ENCODE data around the gene GRXCR1. TPM values are rescaled to one million over a fixed set of nuclear protein-coding genes. Genes with fewer than 3 reads are reported as not detected.

Gene GRXCR1
- total RNA-seq, 1 experiment from 2014 or later = not detected

- TF ChIP-seq, protein P1, sequence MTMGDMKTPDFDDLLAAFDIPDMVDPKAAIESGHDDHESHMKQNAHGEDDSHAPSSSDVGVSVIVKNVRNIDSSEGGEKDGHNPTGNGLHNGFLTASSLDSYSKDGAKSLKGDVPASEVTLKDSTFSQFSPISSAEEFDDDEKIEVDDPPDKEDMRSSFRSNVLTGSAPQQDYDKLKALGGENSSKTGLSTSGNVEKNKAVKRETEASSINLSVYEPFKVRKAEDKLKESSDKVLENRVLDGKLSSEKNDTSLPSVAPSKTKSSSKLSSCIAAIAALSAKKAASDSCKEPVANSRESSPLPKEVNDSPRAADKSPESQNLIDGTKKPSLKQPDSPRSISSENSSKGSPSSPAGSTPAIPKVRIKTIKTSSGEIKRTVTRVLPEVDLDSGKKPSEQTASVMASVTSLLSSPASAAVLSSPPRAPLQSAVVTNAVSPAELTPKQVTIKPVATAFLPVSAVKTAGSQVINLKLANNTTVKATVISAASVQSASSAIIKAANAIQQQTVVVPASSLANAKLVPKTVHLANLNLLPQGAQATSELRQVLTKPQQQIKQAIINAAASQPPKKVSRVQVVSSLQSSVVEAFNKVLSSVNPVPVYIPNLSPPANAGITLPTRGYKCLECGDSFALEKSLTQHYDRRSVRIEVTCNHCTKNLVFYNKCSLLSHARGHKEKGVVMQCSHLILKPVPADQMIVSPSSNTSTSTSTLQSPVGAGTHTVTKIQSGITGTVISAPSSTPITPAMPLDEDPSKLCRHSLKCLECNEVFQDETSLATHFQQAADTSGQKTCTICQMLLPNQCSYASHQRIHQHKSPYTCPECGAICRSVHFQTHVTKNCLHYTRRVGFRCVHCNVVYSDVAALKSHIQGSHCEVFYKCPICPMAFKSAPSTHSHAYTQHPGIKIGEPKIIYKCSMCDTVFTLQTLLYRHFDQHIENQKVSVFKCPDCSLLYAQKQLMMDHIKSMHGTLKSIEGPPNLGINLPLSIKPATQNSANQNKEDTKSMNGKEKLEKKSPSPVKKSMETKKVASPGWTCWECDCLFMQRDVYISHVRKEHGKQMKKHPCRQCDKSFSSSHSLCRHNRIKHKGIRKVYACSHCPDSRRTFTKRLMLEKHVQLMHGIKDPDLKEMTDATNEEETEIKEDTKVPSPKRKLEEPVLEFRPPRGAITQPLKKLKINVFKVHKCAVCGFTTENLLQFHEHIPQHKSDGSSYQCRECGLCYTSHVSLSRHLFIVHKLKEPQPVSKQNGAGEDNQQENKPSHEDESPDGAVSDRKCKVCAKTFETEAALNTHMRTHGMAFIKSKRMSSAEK (CRISPR knock-in tag; IDR thresholded peaks at IDR 0.05; ENCODE audit: borderline replicate concordance) = no peak
- TF ChIP-seq CBFB (CRISPR knock-in tag; IDR thresholded peaks at IDR 0.05; ENCODE audit: low read depth) (no peak), NFATC4 (CRISPR knock-in tag; IDR thresholded peaks at IDR 0.05) (no peak)
These were observed 149.1 kb downstream of the GRXCR1 start (continued) for GRCh38 chr4:43041632-43042031.

- ATAC-seq (no peak), DNase-seq (ENCODE audit: low spot score) (no peak)
- no peaks in the 10 kb centered on the region for H3K36me3 Mint-ChIP-seq
- ChIA-PET POLR2A (no interaction called here), CTCF (no interaction called here)
- no peak for TF ChIP-seq PREB (CRISPR knock-in tag; IDR thresholded peaks at IDR 0.05; ENCODE audit: borderline replicate concordance)
- no peak for TF ChIP-seq ARID4B (CRISPR knock-in tag; IDR thresholded peaks at IDR 0.05; ENCODE audit: borderline replicate concordance)
- TF ChIP-seq ZNF138 (CRISPR knock-in tag; conservative IDR thresholded peaks at IDR 0.05) = no peak
- TF ChIP-seq GTF2I (CRISPR knock-in tag; conservative IDR thresholded peaks at IDR 0.05) = no peak
- TF ChIP-seq ZNF512 (CRISPR knock-in tag; IDR thresholded peaks at IDR 0.05; ENCODE audit: borderline replicate concordance) = no peak
- TF ChIP-seq ZMAT4 (CRISPR knock-in tag; IDR thresholded peaks at IDR 0.05) = no peak
- TF ChIP-seq ZSCAN18 (CRISPR knock-in tag; IDR thresholded peaks at IDR 0.05) = no peak
- TF ChIP-seq, protein P2, sequence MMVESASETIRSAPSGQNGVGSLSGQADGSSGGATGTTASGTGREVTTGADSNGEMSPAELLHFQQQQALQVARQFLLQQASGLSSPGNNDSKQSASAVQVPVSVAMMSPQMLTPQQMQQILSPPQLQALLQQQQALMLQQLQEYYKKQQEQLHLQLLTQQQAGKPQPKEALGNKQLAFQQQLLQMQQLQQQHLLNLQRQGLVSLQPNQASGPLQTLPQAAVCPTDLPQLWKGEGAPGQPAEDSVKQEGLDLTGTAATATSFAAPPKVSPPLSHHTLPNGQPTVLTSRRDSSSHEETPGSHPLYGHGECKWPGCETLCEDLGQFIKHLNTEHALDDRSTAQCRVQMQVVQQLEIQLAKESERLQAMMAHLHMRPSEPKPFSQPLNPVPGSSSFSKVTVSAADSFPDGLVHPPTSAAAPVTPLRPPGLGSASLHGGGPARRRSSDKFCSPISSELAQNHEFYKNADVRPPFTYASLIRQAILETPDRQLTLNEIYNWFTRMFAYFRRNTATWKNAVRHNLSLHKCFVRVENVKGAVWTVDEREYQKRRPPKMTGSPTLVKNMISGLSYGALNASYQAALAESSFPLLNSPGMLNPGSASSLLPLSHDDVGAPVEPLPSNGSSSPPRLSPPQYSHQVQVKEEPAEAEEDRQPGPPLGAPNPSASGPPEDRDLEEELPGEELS (CRISPR knock-in tag; IDR thresholded peaks at IDR 0.05) = no peak
- TF ChIP-seq CDX4 (CRISPR knock-in tag; IDR thresholded peaks at IDR 0.05; ENCODE audit: borderline replicate concordance) = no peak
- no peak for TF ChIP-seq MXD4 (CRISPR knock-in tag; IDR thresholded peaks at IDR 0.05; ENCODE audit: borderline replicate concordance)
- peaks cover 3% of the 10 kb centered on the region; the same call in 1 of the 2 replicates for H3K4me1 Mint-ChIP-seq
- peaks cover under 1% of the 10 kb centered on the region for H3K9me3 Mint-ChIP-seq
- H3K27ac Mint-ChIP-seq = no peak overlapping the region
- no peak overlapping the region for H3K4me3 Mint-ChIP-seq
- H3K27me3 Mint-ChIP-seq (ENCODE audit: low read depth) = no peaks in the 10 kb centered on the region
These were observed 154.5 kb downstream of the GRXCR1 start for GRCh38 chr4:43047058-43047457.
